ENCODE measurements around the gene GNAI1.

GNAI1 gene

GRCh38 chr7:80255656-80256055 is 121.0 kb downstream of the GNAI1 start:
- Histone ChIP-seq H3K79me2 (ENCODE audit: insufficient read depth, low read depth) (no peaks in the 10 kb centered on the region), H3K4me2 (no peak overlapping the region), H3K9ac (no peak overlapping the region), H3K4me1 (ENCODE audit: low read depth, poor library complexity, severe bottlenecking) (no peaks in the 10 kb centered on the region), H3K27ac (no peak overlapping the region), H2AFZ (ENCODE audit: low read depth) (no peak overlapping the region), H3K4me3 (IDR thresholded peaks at IDR 0.05; ENCODE audit: insufficient read depth, low read depth, low read length) (no peak overlapping the region), H4K20me1 (ENCODE audit: insufficient read depth) (no peaks in the 10 kb centered on the region), H3K36me3 (ENCODE audit: insufficient read depth) (no peaks in the 10 kb centered on the region), H3K27me3 (ENCODE audit: insufficient read depth, low read depth) (no peaks in the 10 kb centered on the region)
- no peak for TF ChIP-seq CTCF (conservative IDR thresholded peaks at IDR 0.05; ENCODE audit: low read depth, low read length)

GRCh38 chr7:80257756-80258155 is 123.1 kb downstream of the GNAI1 start:
- TF ChIP-seq CTCF (conservative IDR thresholded peaks at IDR 0.05; ENCODE audit: low read depth, low read length), result no peak
- no peak overlapping the region for H3K4me3 ChIP-seq (IDR thresholded peaks at IDR 0.05; ENCODE audit: insufficient read depth, low read depth, low read length)
- H4K20me1 ChIP-seq (ENCODE audit: insufficient read depth), result no peaks in the 10 kb centered on the region
- no peaks in the 10 kb centered on the region for H3K4me1 ChIP-seq (ENCODE audit: low read depth, poor library complexity, severe bottlenecking)
- H3K36me3 ChIP-seq (ENCODE audit: insufficient read depth), result no peaks in the 10 kb centered on the region
- no peaks in the 10 kb centered on the region for H3K79me2 ChIP-seq (ENCODE audit: insufficient read depth, low read depth)
- no peaks in the 10 kb centered on the region for H3K27me3 ChIP-seq (ENCODE audit: insufficient read depth, low read depth)
- H2AFZ ChIP-seq (ENCODE audit: low read depth), result no peak overlapping the region
- no peak overlapping the region for H3K4me2 ChIP-seq
- H3K9ac ChIP-seq, result no peak overlapping the region
- H3K27ac ChIP-seq, result no peak overlapping the region

GRCh38 chr7:80260606-80261005 is 126.0 kb downstream of the GNAI1 start:
- no peak overlapping the region for H3K9ac ChIP-seq
- H3K36me3 ChIP-seq (ENCODE audit: insufficient read depth), result no peaks in the 10 kb centered on the region
- H3K4me3 ChIP-seq (IDR thresholded peaks at IDR 0.05; ENCODE audit: insufficient read depth, low read depth, low read length), result no peak overlapping the region
- no peak overlapping the region for H2AFZ ChIP-seq (ENCODE audit: low read depth)
- H3K79me2 ChIP-seq (ENCODE audit: insufficient read depth, low read depth), result no peaks in the 10 kb centered on the region
- no peaks in the 10 kb centered on the region for H3K4me1 ChIP-seq (ENCODE audit: low read depth, poor library complexity, severe bottlenecking)
- H3K4me2 ChIP-seq, result no peak overlapping the region
- no peak for TF ChIP-seq CTCF (conservative IDR thresholded peaks at IDR 0.05; ENCODE audit: low read depth, low read length)
- H3K27ac ChIP-seq, result no peak overlapping the region
- H3K27me3 ChIP-seq (ENCODE audit: insufficient read depth, low read depth), result no peaks in the 10 kb centered on the region
- no peaks in the 10 kb centered on the region for H4K20me1 ChIP-seq (ENCODE audit: insufficient read depth)

GRCh38 chr7:80263333-80263732 is 128.7 kb downstream of the GNAI1 start:
- Histone ChIP-seq H3K27ac (no peak overlapping the region), H3K4me1 (ENCODE audit: low read depth, poor library complexity, severe bottlenecking) (no peaks in the 10 kb centered on the region), H3K27me3 (ENCODE audit: insufficient read depth, low read depth) (no peaks in the 10 kb centered on the region), H3K4me3 (IDR thresholded peaks at IDR 0.05; ENCODE audit: insufficient read depth, low read depth, low read length) (no peak overlapping the region), H3K36me3 (ENCODE audit: insufficient read depth) (no peaks in the 10 kb centered on the region), H2AFZ (ENCODE audit: low read depth) (no peak overlapping the region), H3K79me2 (ENCODE audit: insufficient read depth, low read depth) (no peaks in the 10 kb centered on the region), H4K20me1 (ENCODE audit: insufficient read depth) (no peaks in the 10 kb centered on the region), H3K4me2 (no peak overlapping the region), H3K9ac (no peak overlapping the region)
- TF ChIP-seq CTCF (conservative IDR thresholded peaks at IDR 0.05; ENCODE audit: low read depth, low read length), result no peak

- Histone ChIP-seq H3K4me3 (IDR thresholded peaks at IDR 0.05; ENCODE audit: insufficient read depth, low read depth, low read length) (no peak overlapping the region), H3K36me3 (ENCODE audit: insufficient read depth) (no peaks in the 10 kb centered on the region), H2AFZ (ENCODE audit: low read depth) (no peak overlapping the region), H4K20me1 (ENCODE audit: insufficient read depth) (no peaks in the 10 kb centered on the region), H3K27me3 (ENCODE audit: insufficient read depth, low read depth) (no peaks in the 10 kb centered on the region), H3K9ac (no peak overlapping the region), H3K4me2 (no peak overlapping the region), H3K27ac (no peak overlapping the region), H3K79me2 (ENCODE audit: insufficient read depth, low read depth) (no peaks in the 10 kb centered on the region), H3K4me1 (ENCODE audit: low read depth, poor library complexity, severe bottlenecking) (no peaks in the 10 kb centered on the region)
- no peak for TF ChIP-seq CTCF (conservative IDR thresholded peaks at IDR 0.05; ENCODE audit: low read depth, low read length)
These were observed 129.2 kb downstream of the GNAI1 start for GRCh38 chr7:80263821-80264220.
